GM21825 (cell line): Measurements from ENCODE around the gene SMIM15.

Experiments
- ATAC-seq: cut with Tn5 transposase; IDR thresholded peaks from one replicate; pipeline ENCODE4 v1.9.1; 2021; ENCODE audit warnings: mild to moderate bottlenecking, moderate library complexity; ENCODE audit not compliant: unreplicated experiment

Gene SMIM15

DNA sequence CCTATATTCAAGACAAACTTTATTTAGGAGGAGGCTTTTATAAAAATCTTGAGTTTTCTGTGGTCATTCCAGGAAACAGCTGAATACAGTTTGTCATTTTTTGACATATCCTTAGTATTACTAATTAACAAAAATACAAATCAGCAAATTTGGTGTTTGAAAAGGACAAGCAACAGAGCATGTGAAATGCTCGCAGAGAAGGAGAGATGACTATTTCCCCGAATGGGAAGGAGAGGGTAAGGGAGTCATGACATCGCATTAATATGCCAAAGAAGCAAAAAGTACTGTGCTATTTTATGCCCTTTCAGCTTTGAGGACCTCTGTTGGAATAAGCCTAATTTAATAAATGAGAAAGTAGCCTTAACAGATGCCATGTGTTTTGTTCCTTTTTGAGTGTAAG is 1.8 kb downstream of the SMIM15 start:
- no peak for ATAC-seq

DNA sequence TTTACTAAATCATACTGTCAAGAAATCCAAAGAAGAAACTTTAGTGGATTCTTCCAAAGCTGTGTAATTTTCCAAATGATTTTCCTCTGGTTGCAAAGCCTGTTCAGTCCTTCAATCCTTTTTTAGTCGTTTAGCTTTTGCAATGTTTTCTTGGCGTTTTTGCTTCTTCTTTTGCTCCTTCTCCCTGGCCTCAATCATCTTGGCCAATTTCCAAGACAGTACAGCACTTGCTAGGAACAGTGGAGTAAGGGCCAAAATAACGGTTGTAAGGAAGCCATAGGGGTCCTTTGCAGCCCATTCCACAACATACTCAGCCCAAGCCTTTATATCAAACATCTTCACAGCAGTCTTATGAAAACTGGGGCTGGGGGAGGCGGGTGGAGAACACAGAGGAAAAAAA is 2.4 kb downstream of the SMIM15 start:
- no peak for ATAC-seq

DNA sequence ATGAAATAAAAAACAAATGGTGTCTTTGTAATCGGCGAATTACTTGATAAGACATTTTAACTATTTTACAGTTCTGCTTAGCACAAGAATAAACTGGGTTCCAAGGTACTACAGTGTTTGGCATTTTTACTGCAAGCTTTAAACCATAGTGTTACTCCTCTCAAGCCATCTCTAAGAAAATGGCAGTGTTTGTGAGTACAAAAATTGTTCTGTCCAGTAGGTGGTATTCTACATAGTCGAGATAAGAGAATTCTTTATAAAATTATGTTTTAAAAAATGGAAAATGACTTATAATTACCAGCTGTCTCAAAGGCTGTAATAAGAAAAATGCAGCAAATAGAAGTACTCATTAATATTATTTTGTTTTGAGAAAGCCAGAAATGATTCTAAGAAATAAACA is 3.2 kb downstream of the SMIM15 start:
- no peak for ATAC-seq

DNA sequence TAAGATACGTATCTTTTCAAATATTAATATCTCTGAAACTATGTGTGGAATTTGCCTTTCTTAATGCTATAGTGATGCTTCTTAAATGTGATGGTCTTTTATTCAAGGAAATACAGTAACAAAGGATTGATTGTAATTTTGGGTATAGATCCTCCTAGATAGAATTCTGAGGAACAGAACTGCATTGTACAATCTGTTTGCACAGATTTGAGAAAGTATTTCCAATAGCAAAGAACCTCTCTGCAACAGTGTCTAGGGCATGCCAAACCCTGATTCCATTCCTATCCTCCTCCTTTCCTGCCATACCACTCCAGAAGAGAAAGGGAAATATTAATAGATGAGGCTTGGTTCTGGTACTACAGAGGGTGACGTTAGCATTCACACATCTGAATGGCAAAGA is 10.4 kb downstream of the SMIM15 start:
- no peak for ATAC-seq

DNA sequence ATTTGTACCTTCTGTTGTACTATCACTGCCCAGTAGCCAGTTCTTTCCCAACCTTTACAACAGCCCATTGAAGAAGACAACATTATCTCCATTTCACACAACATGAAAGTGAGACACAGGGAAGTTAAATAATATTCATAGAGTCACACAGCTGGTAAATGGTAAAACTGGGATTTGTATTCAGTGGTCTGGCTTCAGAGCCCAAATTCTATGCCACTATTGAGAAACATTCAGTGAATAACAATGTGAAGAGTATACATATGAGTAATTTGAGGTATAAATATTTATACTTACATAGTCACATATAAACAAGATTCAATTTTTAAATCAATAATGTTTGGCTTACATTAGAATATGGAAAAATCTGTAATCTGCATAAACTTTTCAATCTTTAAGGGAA is 13.8 kb downstream of the SMIM15 start:
- no peak for ATAC-seq

DNA sequence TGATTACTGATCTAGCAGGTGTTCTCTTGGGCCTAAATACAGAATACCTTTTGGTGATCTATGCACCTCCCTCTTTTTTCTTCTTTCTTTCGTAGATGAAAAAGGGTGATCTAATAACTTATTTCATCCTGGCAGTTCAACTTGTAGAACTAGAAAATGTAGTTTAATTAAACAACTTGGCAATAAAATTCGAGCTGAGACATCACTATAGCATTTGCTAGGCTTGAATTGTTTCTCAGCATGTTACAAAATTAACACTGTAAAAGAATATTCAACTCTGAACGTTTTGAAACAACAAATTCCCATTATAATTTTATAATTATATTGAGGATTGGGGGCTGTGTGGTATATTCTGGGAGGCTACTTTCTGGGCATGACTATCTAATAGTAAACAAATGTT is 19.5 kb downstream of the SMIM15 start:
- ATAC-seq = no peak

DNA sequence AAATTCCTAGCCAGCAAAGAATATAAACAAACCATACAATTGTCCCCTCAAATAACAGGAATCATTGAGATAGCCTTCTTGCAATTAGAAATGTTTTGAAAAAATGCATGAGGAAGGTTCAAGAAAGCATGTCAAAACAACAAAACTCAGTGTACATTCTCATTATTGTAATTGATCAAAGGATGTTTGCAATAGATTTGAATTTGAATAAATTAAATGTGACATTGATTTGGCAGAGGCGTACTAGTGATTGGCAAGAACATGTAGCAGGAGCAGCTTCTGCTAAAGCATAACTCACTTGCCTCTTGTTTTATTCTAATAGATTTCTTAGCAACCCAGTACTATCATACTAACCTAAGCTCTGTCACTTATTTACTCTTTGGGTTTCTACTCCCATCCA is 19.9 kb downstream of the SMIM15 start:
- ATAC-seq = no peak

DNA sequence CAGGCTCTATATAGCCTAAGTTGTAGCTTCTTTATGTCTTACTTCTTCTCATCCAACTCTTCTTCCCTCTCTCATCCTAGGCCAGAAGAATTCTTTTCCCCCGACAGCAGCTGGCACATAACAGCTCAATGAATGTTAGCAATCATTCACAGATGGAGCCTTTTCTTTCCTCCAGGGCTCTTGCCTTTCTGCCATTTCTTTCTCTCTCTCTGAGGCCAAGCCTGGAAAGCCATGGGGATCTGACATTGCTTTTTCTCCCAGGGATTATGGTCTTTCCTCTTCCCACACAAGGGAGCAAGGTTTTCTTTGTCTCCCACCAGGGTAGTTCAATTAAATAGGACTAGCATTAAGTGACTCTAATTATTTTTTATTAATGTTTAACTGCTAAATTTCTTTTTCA is 20.5 kb downstream of the SMIM15 start:
- ATAC-seq = no peak

DNA sequence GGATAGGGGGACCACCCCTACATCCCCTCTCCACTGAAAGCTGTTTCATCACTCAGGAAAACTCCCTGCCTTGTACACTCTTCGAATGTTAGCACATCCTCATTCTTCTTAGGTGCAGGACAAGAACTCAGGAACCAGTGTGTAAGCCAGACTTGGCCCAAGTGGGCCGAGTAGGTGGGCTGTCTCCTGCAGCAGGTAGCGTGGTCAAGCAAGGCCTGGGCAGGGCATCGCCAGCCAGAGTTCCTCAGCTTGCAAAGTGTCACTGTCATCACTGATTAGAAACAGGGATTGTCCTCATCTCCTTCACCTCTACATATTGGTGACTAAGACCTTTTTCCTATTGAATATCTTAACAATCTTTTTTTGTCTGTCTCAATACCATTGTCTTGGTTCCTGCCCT is 22.3 kb downstream of the SMIM15 start:
- no peak for ATAC-seq

DNA sequence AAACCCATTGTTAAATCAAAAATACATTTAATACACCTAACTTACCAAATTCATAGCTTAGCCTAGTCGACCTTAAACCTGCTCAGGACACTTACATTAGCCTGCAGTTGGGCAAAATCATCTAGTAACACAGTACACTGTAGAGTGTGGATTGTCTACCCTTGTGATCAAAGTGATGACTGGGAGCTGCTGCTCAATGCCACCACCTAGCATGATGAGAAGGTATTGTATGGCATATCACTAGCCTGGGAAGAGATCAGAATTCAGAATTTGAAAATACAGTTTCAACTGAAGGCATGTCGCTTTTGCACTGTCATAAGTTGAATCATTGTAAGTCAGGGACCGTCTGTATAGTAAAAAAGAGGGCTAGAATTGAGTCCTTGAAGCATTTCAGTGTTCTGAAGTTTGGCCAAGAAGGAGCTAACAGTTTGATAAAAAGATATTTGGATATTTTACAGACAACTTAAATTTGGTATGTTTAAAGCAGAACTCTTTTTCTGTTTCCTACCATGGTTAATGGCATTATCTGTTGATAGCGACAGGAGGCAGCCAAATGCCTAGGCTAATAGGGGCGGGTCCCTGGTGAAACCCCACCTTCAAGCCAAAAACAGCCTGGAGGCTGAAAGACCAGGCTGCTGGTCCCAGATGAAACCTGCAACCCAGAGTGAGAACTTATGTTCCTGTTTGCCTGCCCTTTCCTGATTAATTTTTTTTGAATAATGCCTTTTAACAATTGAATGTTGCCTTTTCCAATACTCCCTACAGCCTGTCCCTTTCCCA is 23.0 kb downstream of the SMIM15 start:
- no peak for ATAC-seq

DNA sequence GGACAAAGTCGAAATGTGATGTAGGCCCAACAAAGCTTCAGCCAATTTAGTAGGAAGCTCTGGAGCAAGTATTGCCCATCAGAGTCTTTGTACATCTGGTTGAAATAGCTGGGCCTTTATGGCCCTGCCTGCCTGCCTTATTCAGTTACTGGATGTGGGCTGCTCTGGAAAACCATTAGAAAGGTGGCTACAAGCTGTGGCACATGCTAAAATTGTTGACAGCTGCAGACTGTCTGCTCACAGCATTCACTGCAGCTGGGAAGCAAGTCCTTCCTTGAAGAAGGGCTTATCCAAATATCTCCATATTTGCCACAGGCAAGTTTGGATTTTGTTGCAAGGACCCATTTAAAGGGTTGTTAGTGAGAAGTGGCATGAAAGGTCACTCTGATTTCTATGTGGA is 24.4 kb downstream of the SMIM15 start:
- no peak for ATAC-seq

DNA sequence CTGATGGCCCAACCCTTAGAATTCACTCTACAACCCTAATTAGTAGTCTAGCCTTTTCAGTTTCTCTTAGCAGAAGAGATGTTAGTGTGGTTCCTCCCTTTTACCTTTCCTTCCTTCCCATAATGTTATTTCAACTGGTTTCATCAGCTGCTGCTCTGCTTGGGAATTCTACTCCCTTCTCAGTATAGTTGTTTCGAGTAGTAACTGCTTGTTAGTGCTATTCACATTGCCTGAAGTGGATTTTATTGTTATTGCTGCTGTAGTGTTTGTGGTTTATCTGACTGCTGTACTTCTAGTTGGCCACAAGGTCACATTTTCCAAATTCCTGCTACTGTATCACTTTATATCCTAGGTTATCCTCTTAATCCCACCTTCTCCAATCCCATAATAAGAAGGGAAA is 29.7 kb downstream of the SMIM15 start:
- ATAC-seq = no peak

DNA sequence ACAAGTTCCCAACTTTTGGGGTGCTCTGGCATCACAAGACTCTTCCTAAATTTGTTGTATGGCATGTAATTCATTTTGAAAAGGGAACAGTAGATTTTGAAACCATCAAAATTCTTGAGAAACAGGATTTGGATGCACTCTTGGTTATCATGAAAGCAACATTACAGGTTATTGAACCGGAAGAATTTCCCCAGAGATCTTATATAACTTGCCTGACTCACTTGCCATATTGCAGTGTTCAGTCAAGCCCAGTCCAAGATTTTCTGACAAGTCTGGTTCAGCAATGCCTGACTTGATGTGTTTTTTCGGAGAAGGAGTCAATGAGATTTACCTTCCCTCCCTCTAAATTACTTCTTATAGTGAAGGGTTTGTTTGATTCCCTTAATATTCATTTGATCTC is 32.0 kb downstream of the SMIM15 start:
- ATAC-seq = no peak

DNA sequence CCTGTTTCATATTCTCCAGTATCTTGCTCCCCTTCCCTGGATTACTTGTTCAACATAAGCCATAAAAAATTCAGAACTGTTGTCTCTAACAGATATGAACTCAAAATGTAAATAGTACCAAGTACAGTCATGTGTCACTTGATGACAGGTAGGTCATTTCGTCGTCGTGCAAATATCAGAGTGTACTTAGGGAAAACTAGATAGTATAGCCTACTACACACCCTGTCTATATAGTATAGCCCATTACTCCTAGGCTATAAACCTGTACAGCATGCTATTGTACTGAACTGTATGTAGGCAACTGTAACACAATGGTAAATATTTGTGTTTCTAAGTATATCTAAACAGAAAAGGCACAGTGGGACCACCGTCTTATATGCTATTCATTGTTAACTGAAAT is 39.1 kb downstream of the SMIM15 start:
- ATAC-seq = no peak

DNA sequence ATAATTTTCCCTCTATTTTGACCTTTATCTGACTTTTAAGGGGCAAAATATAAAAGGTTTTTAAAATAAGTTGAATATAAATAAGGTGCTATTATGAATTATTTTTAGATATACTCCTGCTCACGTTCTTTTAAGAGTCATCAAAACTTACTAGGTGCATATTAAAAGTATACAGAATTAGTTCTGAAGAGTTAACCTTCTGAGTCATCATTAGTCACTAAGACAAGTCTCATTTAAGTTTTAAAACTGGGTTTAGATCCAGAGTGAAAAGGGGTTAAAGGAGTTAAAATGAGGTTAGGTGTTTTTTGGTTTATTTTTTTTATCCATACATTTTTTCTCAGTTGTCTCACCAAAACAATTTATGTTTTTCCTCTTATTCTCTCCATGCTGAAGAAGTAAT is 41.7 kb downstream of the SMIM15 start:
- no peak for ATAC-seq

DNA sequence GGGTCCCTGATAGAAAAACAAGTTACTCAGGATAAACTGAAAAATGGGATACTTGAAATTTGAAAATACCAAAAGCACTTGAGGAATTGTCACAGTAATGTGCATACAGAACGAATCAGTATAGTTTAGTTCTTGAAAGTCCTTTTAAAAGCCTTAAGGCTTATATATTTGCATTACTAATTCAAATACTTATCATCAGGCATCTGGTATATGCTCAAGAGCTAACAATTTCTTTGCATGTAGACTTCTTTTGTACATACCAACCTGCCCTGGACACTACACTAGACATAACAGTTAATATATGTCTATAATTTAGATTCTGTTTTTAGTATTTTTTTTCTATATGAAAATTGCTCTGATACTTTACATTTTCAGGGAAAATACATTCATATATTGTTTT is 43.2 kb downstream of the SMIM15 start:
- no peak for ATAC-seq

DNA sequence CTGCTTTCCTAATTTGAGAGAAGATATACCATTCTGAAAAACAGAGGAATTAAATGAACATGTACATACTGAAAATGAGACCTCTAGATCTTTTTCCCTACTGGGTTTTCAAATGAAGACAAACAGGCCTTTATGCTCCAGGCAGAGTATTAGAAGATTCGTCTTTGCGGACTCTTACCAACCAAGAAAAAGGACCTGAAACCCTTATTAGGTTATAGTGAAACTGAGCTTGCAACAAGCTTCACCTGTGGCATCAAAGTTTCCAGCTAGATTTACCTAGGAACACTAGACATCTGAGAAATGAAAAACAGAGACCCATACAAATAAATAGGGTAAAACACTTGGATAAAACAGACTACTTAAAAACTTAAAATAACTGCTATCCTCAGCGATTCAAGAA is 46.3 kb downstream of the SMIM15 start:
- no peak for ATAC-seq

DNA sequence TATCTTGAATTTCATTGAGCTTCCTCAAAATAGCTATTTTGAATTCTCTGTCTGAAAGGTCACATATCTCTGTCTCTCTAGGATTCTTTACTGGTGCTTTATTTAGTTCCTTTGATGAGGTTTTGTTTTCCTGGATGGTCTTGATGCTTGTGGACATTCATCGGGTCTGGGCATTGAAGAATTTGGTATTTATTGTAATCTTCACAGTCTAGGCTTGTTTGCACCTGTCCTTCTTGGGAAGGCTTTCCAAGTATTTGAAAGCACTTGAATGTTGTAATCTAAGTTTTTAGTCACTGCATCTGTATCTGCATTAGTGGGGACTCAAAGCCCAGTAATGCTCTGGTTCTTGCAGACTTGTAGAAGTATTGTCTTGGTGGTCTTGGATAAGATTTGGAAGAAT is 47.8 kb downstream of the SMIM15 start:
- ATAC-seq = no peak
